IMR-90 (cell line): ENCODE data around the gene INPP4A.

Source experiments
- BHLHE40 ChIP-seq: fragments of 150-350 bp; IDR thresholded peaks from 2 replicates; pipeline ENCODE4 v1.6.1; 2016; ENCODE audit warnings: mild to moderate bottlenecking, low read depth, low read length
- CEBPB ChIP-seq: IDR thresholded peaks from 2 replicates; pipeline ENCODE4 v1.6.1; 2012; ENCODE audit warnings: low read depth, low read length, improper control_type of control experiment
- CTCF ChIP-seq: conservative IDR thresholded peaks from 2 replicates; pipeline ENCODE4 v1.5.1; 2012; ENCODE audit warnings: mild to moderate bottlenecking, low read depth, low read length, improper control_type of control experiment
- SMC3 ChIP-seq: fragments of 150-350 bp; IDR thresholded peaks from 2 replicates; pipeline ENCODE4 v1.6.1; 2016; ENCODE audit warnings: low read depth, mild to moderate bottlenecking, antibody characterized with exemption, low read length, moderate library complexity

DNA sequence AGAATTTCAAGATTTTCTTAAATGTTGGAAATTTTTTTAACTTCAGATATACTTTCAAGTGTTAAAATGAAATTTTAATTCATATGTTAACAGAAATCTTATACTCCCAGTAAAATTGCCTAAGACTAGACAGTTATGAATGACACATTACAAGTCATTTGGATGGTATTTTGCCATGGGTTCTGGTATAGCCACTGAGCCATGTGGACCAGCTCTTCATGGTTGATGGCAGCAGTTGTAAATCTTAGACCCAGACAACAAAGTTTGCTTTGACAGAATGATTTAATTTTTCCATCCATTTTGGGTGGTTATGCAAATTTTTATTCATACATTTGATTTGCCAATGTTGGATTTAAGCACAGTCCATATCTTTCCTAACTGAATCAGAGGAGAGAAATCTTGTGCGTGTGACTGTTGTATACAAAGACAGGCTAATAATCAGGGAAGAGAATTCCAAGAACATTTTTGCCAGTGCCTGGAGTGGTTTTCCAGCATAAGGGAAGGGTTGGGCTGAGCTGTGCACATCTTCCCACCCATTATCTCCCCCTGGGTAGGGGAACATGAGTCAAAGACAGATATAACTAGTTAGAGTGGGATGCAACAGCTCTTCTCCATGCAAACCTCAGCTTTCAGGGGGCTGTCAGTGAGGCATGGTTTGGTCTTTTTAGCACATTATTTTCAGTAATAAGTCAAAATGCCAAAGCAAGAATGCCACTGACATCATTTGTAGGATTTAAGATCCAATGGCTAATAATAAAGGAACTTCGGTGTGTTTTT lies 28.1 kb upstream of the INPP4A start:
- TF ChIP-seq CEBPB, result no peak
- TF ChIP-seq SMC3, result no peak
- TF ChIP-seq BHLHE40, result no peak
- no peak for TF ChIP-seq CTCF
